NCI-H2227 treated with DMSO at 0.1 percent for 48 hours (cell line): Measurements from ENCODE around the gene SPATA32.

Experiments used
- DNase-seq: peaks from one replicate; lab custom pipeline; 2025; lab: John Stamatoyannopoulos, UW

SPATA32 gene

GRCh38 chr17:45293413-45294211 is 31.7 kb upstream of the SPATA32 start:
- DNase-seq, result no peak

- DNase-seq, result no peak
Observed at GRCh38 chr17:45292696-45293412, 31.0 kb upstream of the SPATA32 start.

GRCh38 chr17:45291171-45291805 is 29.4 kb upstream of the SPATA32 start:
- no peak for DNase-seq

- no peak for DNase-seq
Observed at GRCh38 chr17:45290269-45290765, 28.4 kb upstream of the SPATA32 start.

- DNase-seq, result no peak
Observed at GRCh38 chr17:45289301-45290268, 27.7 kb upstream of the SPATA32 start.

GRCh38 chr17:45288825-45289224 is 26.9 kb upstream of the SPATA32 start:
- no peak for DNase-seq

GRCh38 chr17:45287526-45288500 is 25.9 kb upstream of the SPATA32 start:
- DNase-seq, result no peak

GRCh38 chr17:45286286-45286685 is 24.4 kb upstream of the SPATA32 start:
- DNase-seq, result no peak

GRCh38 chr17:45284176-45285140 is 22.6 kb upstream of the SPATA32 start:
- no peak for DNase-seq

GRCh38 chr17:45283711-45284110 is 21.8 kb upstream of the SPATA32 start:
- no peak for DNase-seq

GRCh38 chr17:45282683-45283644 is 21.1 kb upstream of the SPATA32 start:
- no peak for DNase-seq

- no peak for DNase-seq
Observed at GRCh38 chr17:45279898-45280297, 18.0 kb upstream of the SPATA32 start.

GRCh38 chr17:45277992-45278391 is 16.1 kb upstream of the SPATA32 start:
- DNase-seq, result no peak

- DNase-seq, result peak; percentile 79
Observed at GRCh38 chr17:45277216-45277849, 15.4 kb upstream of the SPATA32 start.

GRCh38 chr17:45276031-45276430 is 14.1 kb upstream of the SPATA32 start:
- DNase-seq, result no peak

- DNase-seq, result no peak
Observed at GRCh38 chr17:45274033-45274432, 12.1 kb upstream of the SPATA32 start.

GRCh38 chr17:45273551-45273957 is 11.7 kb upstream of the SPATA32 start:
- DNase-seq, result no peak
